ENCODE data around the gene NEURL1.

Gene NEURL1

GRCh38 chr10:103592186-103593021 is 98.9 kb downstream of the NEURL1 start:
- Histone ChIP-seq H3K4me3 (no peak overlapping the region), H3K27ac (no peak overlapping the region)
- peak; percentile 21 for TF ChIP-seq CTCF (IDR thresholded peaks at IDR 0.05)
- no peak for DNase-seq (ENCODE audit: low spot score)

DNA sequence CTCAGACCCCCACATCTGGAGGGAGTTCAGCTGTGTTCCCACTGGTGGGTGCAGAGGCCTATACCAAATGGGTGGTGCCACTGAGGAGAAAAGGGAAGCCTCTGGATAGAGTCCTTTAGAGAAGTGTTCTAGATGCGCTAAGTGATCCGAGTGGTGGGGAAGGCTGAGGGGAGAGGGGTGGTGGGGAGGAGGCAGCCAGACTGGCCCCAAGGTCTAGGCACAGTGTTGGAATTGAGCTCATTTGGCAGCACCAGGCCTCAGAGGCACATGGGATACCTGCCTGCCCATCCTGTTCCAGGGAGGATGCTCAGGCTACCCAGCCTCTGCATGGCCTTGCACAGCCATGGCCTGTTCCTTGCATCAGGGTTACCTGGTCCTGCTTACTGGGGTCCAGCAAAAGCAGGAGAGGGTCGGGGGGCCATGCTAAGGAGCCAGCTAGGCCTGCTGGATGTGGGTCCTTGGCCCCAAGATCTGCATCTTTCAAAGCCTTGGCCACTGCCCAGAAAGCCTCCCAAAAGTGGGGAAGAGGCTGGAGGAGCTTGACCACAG is 99.6 kb downstream of the NEURL1 start:
- Histone ChIP-seq H3K4me3 (no peak overlapping the region), H3K27ac (no peak overlapping the region)
- no peak for DNase-seq (ENCODE audit: low spot score)
- TF ChIP-seq CTCF (IDR thresholded peaks at IDR 0.05): no peak

- no peak for DNase-seq (ENCODE audit: low spot score)
- no peak overlapping the region for H3K4me3 ChIP-seq
- no peak for TF ChIP-seq CTCF (IDR thresholded peaks at IDR 0.05)
- no peak overlapping the region for H3K27ac ChIP-seq
Measured at GRCh38 chr10:103595933-103596726, 102.6 kb downstream of the NEURL1 start.

- no peak for TF ChIP-seq CTCF (IDR thresholded peaks at IDR 0.05)
- no peak for DNase-seq (ENCODE audit: low spot score)
- no peak overlapping the region for H3K4me3 ChIP-seq
- H3K27ac ChIP-seq: no peak overlapping the region
Measured at GRCh38 chr10:103597003-103597402, 103.5 kb downstream of the NEURL1 start.

DNA sequence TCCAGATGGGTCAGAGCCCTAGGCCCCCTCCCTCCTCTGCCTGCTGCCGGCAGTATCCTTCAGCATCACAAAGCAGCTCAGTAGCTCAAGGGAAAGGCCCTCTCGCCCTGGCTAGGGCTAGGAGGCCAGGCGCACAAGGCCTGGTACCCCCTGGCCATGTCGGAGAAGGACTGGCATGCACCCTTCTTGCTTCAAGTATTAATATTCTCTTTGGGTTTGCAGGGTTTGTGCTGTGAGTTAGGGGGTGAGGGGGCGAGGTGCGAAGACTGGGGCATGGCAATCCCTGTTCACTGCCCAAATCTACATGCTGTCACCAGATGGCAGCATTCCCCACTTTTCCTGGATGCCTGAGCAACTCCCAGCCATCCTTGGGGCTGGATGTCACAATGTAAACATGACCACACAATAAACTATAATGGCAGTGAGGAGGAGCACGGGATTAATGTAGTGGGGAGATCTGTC is 105.2 kb downstream of the NEURL1 start:
- Histone ChIP-seq H3K4me3 (no peak overlapping the region), H3K27ac (no peak overlapping the region)
- peak; percentile 75 for TF ChIP-seq CTCF (IDR thresholded peaks at IDR 0.05)
- no peak for DNase-seq (ENCODE audit: low spot score)

GRCh38 chr10:103599211-103599610 is 105.7 kb downstream of the NEURL1 start:
- no peak for TF ChIP-seq CTCF (IDR thresholded peaks at IDR 0.05)
- no peak for DNase-seq (ENCODE audit: low spot score)
- H3K27ac ChIP-seq: no peak overlapping the region
- H3K4me3 ChIP-seq: no peak overlapping the region

Data from coronary artery (tissue), 2 donors.